ENCODE measurements around the gene HAUS3.
A peak's percentile ranks its signal among the peaks of the same experiment; 100 is the strongest.

HAUS3 gene

GRCh38 chr4:2263926-2264321 lies 22.0 kb upstream of the HAUS3 start:
- DNase-seq (ENCODE audit: low spot score), result no peak

DNA sequence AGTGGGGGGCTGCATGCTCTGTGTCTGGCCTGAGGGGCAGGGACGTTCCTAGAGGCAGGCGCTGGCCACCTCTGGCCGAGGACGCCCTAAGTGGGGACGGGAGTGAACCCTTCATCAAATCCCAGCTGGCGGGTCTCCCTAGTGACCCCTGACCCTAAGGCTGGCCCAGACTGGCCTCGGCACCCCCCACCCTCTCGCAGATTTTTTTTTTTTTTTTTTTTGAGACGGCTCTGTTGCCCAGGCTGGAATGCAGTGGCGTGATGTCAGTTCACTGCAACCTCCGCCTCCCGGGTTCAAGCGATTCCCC lies 21.0 kb upstream of the HAUS3 start:
- DNase-seq (ENCODE audit: low spot score), result no peak

DNA sequence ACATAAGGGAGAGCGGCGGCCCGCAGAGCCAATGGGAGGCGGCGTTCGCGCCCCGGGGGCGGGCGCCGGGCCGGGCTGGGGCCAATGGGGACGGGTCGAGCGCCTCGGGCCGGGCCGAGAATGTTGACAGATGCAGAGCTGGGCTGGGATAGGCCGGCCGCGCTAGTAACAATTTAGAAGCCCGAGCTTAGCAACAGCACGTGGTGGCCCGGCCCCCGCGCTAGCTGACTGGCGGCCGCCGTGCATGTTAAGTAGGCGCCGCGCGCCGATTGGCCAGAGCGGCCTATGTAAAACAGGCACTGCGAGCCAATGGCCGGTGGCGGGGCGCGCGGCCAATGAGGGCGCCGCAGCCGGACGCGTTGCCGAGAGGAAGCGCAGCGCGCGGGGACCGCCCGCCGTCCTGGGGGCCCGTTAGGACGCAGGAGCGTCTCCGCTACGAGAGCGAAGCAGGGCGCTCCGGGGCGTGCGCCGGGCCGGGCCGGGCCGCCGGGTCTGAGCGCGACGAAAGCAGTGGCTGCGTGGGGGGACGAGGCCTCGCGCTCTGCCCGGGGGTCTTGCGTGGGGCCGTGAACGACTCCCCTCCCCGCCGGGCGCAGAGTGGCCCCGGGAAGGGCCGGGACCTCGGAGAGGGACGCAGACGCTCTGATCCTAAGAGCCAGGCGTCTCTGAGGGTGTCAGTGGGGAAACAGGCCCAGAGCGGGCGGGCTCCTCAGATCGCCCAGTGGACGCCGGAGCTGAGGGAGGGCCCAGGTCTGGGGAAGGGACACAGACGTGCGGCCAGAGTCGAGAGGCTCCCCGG lies 20.4 kb upstream of the HAUS3 start:
- peak; percentile 98 for DNase-seq (ENCODE audit: low spot score)

GRCh38 chr4:2261853-2262144 lies 19.9 kb upstream of the HAUS3 start, which contains the start of gene MXD4:
MXD4 (minus strand) TSS chr4:2262109; CDS start chr4:2261980, 129 bp downstream.
- DNase-seq (ENCODE audit: low spot score), result no peak

GRCh38 chr4:2261110-2261852 lies 19.4 kb upstream of the HAUS3 start:
- peak; percentile 84 for DNase-seq (ENCODE audit: low spot score)

GRCh38 chr4:2260344-2261109 lies 18.6 kb upstream of the HAUS3 start:
- DNase-seq (ENCODE audit: low spot score), result peak; percentile 23

DNA sequence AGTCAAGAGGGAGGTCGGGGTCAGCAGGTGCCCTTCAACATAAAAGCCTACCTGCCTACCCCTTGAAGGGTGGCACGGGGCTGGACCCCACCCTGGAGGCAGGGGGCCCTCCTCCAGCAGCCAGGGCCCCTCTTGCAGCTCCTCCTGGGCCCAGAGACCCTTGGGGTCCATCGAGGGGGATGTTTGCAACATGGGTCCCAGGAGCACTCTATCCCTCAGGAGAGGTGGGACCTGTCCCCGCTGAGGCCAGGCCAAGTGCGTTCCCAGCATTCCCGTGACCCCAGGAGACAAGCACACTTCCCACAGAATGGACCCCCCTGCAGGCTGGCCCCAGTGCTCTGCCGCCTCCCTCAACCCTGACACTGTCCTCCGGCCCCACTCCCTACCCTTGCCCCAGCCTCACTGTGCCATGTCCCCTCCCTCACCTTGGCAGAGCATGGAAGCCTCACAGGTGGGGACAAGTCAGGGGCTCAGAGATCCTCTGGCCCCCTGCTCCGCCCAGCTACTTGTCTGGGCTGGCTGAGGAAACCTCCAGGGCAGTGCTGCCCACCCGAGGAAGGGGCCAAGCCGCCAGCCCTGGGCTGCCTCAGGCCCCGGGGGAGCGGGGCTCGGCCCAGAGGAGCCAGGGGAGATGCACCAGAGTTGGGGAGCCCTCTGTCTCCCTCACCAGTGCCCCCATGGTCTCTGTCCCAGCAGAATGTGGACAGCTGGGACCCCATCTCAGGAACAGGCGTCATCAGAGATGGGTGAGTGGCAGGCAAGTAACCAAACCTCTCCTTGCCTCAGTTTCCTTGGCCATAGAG lies 17.8 kb upstream of the HAUS3 start:
- DNase-seq (ENCODE audit: low spot score), result no peak

- no peak for DNase-seq (ENCODE audit: low spot score)
These were observed 17.2 kb upstream of the HAUS3 start for GRCh38 chr4:2259036-2259540.

DNA sequence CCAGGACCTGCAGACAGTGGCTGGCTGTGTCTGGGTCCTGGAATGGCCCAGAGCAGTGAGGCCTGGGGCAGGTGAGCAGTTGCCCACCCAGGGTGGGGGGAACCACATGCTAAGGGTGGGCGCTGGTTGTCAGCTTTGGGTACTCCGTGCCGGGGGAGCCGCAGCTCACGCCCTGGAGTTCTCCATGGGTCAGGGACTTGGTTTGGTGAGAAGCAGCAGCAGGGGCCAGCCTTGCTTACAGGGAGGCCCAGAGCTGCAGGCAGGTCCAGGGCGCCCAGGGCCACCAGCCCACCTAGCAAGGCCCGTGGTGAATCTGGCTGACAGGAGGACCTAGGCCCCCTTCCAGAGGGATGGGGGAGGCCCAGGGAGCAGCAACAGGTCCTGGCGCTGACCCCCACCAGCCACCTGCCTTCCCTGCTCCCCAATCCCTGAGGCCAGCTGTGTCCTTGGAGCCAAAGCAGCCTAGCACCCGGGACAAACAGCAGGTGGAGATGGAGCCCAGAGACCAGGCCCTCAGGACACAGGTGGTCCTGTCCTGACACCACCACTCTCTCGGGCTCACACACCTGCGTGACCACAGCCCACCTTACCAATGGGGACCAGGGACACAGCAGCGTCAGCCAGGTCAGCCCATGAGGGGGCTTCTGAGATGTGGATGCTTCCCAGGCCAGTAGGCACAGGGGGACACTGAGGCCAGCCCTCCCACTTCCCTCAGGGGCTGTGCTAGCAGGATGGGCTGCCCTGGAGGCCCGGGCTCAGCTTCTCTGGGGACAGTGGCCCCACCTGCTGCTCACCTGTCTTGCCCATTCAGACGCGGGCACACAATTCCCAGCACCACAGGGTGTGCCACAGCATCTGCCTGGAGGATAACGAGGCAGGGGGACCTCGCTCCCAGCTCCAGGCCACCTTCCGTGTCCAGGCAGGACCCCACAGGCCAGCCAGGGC lies 16.4 kb upstream of the HAUS3 start:
- DNase-seq (ENCODE audit: low spot score), result no peak

DNA sequence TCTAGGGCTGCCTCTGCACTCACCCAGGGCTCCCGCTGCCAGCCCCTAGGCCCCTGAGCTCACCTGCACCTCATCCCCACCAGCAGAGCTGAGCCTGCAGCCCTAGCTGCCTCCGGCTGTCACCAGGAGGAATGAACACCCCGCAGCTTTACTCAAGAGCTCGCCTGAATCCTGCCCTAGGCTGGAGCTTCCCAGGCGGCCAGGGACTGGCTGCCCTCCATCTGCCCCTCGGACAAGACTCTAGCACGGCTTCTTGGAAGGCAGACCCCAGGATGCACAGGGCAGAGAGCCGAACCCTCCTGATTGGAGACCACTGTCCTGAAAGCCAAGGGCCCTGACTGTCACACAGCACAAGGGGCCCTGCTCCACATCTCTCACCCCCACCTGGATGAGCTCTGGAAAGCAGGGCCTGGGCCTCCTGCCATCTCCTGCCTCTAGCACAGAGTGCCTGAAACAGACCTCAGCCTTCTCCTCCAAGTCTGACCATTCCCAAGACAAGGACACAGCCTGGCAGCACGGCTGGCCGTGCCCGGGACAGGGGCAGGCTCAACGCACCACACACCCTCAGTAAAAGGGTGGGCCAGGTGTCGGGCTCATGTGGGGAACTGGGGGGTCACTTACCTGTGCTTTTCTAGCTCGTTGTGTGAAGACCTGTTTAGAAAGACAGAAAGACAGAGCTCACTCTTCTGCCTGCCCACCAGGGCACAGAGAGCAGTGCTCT lies 15.6 kb upstream of the HAUS3 start:
- DNase-seq (ENCODE audit: low spot score), result no peak

DNA sequence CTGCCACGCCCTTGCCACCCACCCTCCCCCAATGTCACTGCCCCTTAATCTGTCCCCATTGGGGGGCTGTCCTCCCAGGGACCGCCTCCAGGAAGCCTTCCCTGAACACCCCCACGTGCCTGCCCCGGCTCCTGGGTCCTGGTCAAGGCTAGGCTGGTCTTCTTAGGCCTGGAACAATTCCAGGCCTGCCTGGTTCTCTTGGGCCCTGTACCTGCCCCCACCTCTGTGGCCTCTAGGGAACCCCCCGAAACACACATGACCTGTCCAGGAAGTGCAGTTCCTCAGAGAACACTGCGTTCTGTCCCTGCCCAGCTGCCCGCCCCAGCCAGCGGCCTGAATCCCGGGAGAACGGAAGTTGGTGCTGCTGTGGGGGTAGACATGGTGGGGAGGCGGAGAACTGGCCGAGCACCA lies 14.9 kb upstream of the HAUS3 start:
- DNase-seq (ENCODE audit: low spot score), result no peak

DNA sequence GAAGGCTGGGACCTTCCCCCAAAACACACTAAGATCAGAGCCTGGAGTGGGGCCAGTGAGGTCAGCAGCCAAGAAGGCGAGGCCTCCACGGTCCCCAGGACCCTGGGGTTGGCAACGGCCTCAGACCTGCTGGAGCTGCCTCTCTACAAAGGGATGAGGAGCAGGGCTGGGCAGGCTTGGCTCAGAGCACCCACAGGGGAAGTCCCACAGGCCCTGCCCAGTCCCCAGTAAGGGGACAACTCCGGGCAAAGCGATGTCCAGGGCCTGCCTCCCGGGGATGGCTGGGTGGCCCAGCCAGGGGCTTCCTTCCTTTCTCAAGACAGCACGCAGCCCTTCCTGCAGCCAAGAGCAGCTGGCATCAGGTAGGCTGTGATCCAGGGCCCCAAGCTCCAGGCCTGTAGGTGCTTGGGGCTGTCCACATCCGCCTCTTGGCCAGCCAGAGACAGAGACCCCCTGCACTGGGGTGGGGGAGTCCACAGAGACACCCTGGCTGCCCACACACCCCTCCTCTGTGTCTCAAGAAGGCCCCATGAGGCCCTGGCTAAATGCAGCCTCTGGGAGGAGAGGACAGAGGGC lies 14.3 kb upstream of the HAUS3 start:
- DNase-seq (ENCODE audit: low spot score), result no peak

DNA sequence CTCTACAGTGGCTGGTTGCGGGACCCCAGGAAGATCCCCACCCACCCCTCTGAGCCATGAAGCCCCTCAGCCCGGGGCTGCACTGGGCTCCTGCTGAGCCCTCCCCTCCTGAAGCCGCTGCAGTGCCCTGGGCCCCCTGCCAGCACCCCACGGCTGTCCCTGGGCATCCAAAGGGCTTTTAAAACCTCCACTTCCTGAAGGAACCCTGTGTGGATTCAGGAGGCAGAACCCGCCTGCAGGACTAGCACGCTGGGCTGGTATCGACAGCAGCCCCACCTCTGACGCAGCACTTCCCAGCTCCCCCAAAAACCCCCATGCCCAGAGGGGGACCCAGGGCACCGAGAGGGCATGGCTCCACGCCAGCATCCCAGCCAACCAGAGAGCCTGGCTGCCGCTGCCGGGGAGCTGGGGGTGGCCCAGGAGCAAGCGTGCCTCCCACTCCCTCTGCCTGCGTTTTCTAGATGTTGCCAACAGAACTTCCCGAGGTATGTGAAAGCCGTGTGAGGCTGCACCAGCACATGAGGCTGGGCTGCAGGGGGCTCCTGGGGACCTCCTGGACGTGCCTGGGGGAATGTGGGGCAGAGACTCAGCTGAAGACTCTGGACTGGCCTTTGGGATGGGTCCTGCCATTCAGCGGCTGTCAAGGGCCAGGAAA lies 13.7 kb upstream of the HAUS3 start:
- DNase-seq (ENCODE audit: low spot score), result no peak

DNA sequence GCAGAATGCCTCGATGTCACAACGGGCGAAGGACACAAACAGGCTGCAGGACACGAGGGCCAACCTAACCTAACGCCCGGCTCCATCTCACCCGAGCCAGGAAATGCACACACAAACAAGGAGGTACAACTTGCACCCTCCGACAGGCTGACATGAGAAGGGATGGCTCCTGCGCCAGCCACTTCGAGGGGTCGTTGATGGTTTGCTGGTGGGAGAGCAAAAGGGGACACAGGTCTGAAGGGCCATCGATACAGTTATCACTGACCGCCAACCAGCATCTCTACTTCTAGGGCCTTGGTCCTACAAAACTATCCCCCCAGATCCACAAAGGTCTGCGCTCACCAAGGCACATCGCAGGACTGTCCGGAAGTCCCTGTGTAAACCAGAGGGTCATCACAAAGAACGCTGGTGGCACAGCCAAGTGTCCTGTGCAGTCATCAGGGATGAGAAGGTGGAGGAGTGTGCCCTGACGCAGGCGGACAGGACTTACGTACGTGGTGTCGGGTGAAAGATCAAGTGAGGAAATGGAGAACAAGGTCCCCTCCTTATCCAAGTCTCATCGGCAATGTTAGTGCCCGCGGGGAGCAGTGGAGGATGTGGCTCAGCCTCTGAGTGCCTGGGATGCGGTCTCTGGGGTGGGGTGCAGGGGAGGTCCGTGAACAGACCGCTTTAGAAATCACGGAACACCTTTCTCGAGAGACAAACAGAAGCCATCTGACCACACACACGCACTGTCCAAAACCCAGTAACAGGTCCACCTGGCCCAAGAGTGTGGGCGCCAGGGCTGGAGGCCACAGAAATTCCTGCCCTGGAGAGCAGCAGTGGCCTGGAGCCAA lies 13.0 kb upstream of the HAUS3 start:
- no peak for DNase-seq (ENCODE audit: low spot score)

GRCh38 chr4:2253160-2254084 lies 11.5 kb upstream of the HAUS3 start:
- DNase-seq (ENCODE audit: low spot score), result no peak

DNA sequence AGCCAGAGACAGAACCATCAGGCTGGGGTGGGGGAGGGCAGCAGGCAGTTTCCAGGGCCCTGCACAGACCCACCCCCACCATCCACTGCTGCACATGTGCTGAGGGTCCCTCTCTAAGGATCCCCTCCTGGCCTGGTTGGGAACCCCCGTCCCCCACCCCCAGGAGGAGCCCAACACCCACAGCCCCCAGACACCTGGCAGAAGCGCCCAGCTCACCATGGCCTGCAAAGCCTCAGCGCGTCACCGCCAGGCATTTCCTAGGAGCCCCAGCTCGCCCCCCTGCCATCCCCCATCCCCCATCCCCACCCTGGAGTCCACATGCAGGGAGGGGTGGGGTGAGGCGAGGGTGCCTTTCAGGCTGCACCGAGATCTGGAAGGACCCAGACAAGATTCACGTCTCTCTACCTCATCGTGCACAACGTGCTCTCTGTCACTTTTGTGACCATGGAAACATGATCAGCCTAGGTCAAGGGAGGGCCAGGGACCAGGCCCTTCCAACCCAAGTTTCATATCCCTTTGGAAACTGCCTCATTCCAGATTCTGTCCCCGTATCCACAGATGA lies 10.7 kb upstream of the HAUS3 start:
- no peak for DNase-seq (ENCODE audit: low spot score)

Data from AG20443 (cell line).